ENCODE results near the gene ULK2. TPM values are rescaled to one million over a fixed set of nuclear protein-coding genes. Genes with fewer than 3 reads are reported as not detected.

The ULK2 gene
- total RNA-seq, 1 donor from 2014 or later: 20.6 TPM

GRCh38 chr17:19909139-19909538 lies 41.4 kb upstream of the ULK2 start:
- H3K36me3 ChIP-seq: peaks cover 17% of the 10 kb centered on the region
- no peaks in the 10 kb centered on the region for H3K9me3 Mint-ChIP-seq

GRCh38 chr17:19905502-19905901 lies 37.8 kb upstream of the ULK2 start:
- peaks cover 30% of the 10 kb centered on the region for H3K36me3 Mint-ChIP-seq
- Histone ChIP-seq H3K9ac (no peak overlapping the region), H3K9me3 (ENCODE audit: low read depth) (no peaks in the 10 kb centered on the region), H3K4me3 (no peak overlapping the region), H3K27me3 (no peaks in the 10 kb centered on the region), H3F3A (ENCODE audit: low read depth) (no peaks in the 10 kb centered on the region), H3K27ac (no peak overlapping the region), H3K36me3 (peaks cover 17% of the 10 kb centered on the region), H4K20me1 (ENCODE audit: low read depth) (no peaks in the 10 kb centered on the region), H2AFZ (replicated peaks) (no peak overlapping the region), H3K79me2 (ENCODE audit: low read depth) (no peaks in the 10 kb centered on the region), H3K4me1 (no peaks in the 10 kb centered on the region), H3K4me2 (no peak overlapping the region)
- TF ChIP-seq EZH2 (IDR thresholded peaks at IDR 0.05) (no peak), EZH2phosphoT487 (IDR thresholded peaks at IDR 0.05) (no peak), CTCF (IDR thresholded peaks at IDR 0.05) (no peak)
- H3K27ac Mint-ChIP-seq: no peak overlapping the region
- H3K4me3 Mint-ChIP-seq: no peak overlapping the region
- no peaks in the 10 kb centered on the region for H3K4me1 Mint-ChIP-seq
- no peak for DNase-seq (ENCODE audit: low spot score)
- H3K27me3 Mint-ChIP-seq (ENCODE audit: insufficient read depth, low read depth): no peaks in the 10 kb centered on the region
- H3K9me3 Mint-ChIP-seq: no peaks in the 10 kb centered on the region

More at GRCh38 chr17:19909139-19909538, 41.4 kb upstream of the ULK2 start:
- no peaks in the 10 kb centered on the region for H3K27me3 ChIP-seq
- no peaks in the 10 kb centered on the region for H3F3A ChIP-seq (ENCODE audit: low read depth)
- H3K4me3 ChIP-seq: no peak overlapping the region
- peaks cover 5% of the 10 kb centered on the region for H3K4me1 ChIP-seq
- H3K4me1 Mint-ChIP-seq: peaks cover 4% of the 10 kb centered on the region
- H4K20me1 ChIP-seq (ENCODE audit: low read depth): peaks cover 6% of the 10 kb centered on the region
- no peak overlapping the region for H3K27ac ChIP-seq
- H3K27me3 Mint-ChIP-seq (ENCODE audit: insufficient read depth, low read depth): no peaks in the 10 kb centered on the region
- H2AFZ ChIP-seq (replicated peaks): no peak overlapping the region
- no peaks in the 10 kb centered on the region for H3K79me2 ChIP-seq (ENCODE audit: low read depth)
- H3K27ac Mint-ChIP-seq: no peak overlapping the region
- H3K36me3 Mint-ChIP-seq: peaks cover 37% of the 10 kb centered on the region
- H3K9me3 ChIP-seq (ENCODE audit: low read depth): no peaks in the 10 kb centered on the region
- H3K9ac ChIP-seq: no peak overlapping the region
- no peak for DNase-seq (ENCODE audit: low spot score)
- H3K4me3 Mint-ChIP-seq: no peak overlapping the region
- TF ChIP-seq EZH2phosphoT487 (IDR thresholded peaks at IDR 0.05) (no peak), EZH2 (IDR thresholded peaks at IDR 0.05) (no peak), CTCF (IDR thresholded peaks at IDR 0.05) (no peak)
- no peak overlapping the region for H3K4me2 ChIP-seq

- peaks cover 17% of the 10 kb centered on the region for H3K36me3 ChIP-seq
- H4K20me1 ChIP-seq (ENCODE audit: low read depth): no peaks in the 10 kb centered on the region
- no peaks in the 10 kb centered on the region for H3K4me1 ChIP-seq
- TF ChIP-seq EZH2 (IDR thresholded peaks at IDR 0.05) (no peak), CTCF (IDR thresholded peaks at IDR 0.05) (no peak), EZH2phosphoT487 (IDR thresholded peaks at IDR 0.05) (no peak)
- H2AFZ ChIP-seq (replicated peaks): no peak overlapping the region
- H3K9ac ChIP-seq: no peak overlapping the region
- Mint-ChIP-seq H3K9me3 (no peaks in the 10 kb centered on the region), H3K36me3 (peaks cover 30% of the 10 kb centered on the region), H3K27me3 (ENCODE audit: insufficient read depth, low read depth) (no peaks in the 10 kb centered on the region), H3K4me1 (no peaks in the 10 kb centered on the region), H3K4me3 (no peak overlapping the region), H3K27ac (no peak overlapping the region)
- H3K27ac ChIP-seq: no peak overlapping the region
- H3K4me3 ChIP-seq: no peak overlapping the region
- no peak for DNase-seq (ENCODE audit: low spot score)
- no peaks in the 10 kb centered on the region for H3K27me3 ChIP-seq
- H3K4me2 ChIP-seq: no peak overlapping the region
- no peaks in the 10 kb centered on the region for H3K9me3 ChIP-seq (ENCODE audit: low read depth)
- H3K79me2 ChIP-seq (ENCODE audit: low read depth): no peaks in the 10 kb centered on the region
- H3F3A ChIP-seq (ENCODE audit: low read depth): no peaks in the 10 kb centered on the region
Observed at GRCh38 chr17:19904924-19905323, 37.2 kb upstream of the ULK2 start.

Measured in neural progenitor cell (in vitro differentiated cells).